Thyroid gland (tissue), 4 donors: Measurements from ENCODE around the gene PIK3R6.

Source experiments
- POLR2A ChIP-seq, 2 donors: fragments of 450-650 bp; IDR thresholded peaks; one replicate each; pipeline ENCODE4 v1.6.1; 2017; ENCODE audit warnings: antibody characterized with exemption in 2 of 2, mild to moderate bottlenecking in 2 of 2, moderate library complexity in 1 of 2
- TF ChIP-seq, protein P1 (sequence below), 6 experiments: fragments of 200-600 bp in 3 of 6; fragments of 450-650 bp in 3 of 6; sonication (generic) in 3 of 6; IDR thresholded peaks; one replicate each; pipeline ENCODE4 v1.5.1; 2016 to 2019; ENCODE audit warnings: antibody characterized with exemption in 6 of 6, mild to moderate bottlenecking in 2 of 6, inconsistent platforms in 1 of 6, moderate library complexity in 1 of 6

GRCh38 chr17:8754890-8755289, 112.6 kb downstream of the PIK3R6 start:
- TF ChIP-seq, protein P1, sequence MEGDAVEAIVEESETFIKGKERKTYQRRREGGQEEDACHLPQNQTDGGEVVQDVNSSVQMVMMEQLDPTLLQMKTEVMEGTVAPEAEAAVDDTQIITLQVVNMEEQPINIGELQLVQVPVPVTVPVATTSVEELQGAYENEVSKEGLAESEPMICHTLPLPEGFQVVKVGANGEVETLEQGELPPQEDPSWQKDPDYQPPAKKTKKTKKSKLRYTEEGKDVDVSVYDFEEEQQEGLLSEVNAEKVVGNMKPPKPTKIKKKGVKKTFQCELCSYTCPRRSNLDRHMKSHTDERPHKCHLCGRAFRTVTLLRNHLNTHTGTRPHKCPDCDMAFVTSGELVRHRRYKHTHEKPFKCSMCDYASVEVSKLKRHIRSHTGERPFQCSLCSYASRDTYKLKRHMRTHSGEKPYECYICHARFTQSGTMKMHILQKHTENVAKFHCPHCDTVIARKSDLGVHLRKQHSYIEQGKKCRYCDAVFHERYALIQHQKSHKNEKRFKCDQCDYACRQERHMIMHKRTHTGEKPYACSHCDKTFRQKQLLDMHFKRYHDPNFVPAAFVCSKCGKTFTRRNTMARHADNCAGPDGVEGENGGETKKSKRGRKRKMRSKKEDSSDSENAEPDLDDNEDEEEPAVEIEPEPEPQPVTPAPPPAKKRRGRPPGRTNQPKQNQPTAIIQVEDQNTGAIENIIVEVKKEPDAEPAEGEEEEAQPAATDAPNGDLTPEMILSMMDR (IDR thresholded peaks at IDR 0.05), result no peak
- TF ChIP-seq POLR2A (IDR thresholded peaks at IDR 0.05), result no peak
